Lung (tissue), 12 donors: Measurements from ENCODE around the gene FOXC2. TPM values are rescaled to one million over a fixed set of nuclear protein-coding genes. Genes with fewer than 3 reads are reported as not detected.

Experiments used
- ATAC-seq: fragments of 200-7000 bp; cut with Tn5 transposase; one replicate; pipeline ENCODE4 v1.9.1; 2020; ENCODE audit warnings: moderate number of reproducible peaks; ENCODE audit not compliant: insufficient read depth, low FRiP score
- DNase-seq, 3 donors: peaks; one replicate each; pipeline ENCODE4 v3.0.0-alpha.2; 2013 to 2017
- H3K27ac ChIP-seq, 2 donors: one replicate each; pipeline ENCODE4 v1.5.1; 2013; ENCODE audit warnings: mild to moderate bottlenecking in 2 of 2, moderate library complexity in 2 of 2, control low read depth in 1 of 2, inconsistent platforms in 1 of 2, low read depth in 1 of 2, low read length in 1 of 2
- H3K27me3 ChIP-seq, 3 donors: one replicate each; pipeline ENCODE4 v1.5.1; 2013; ENCODE audit warnings: low read length in 2 of 3; ENCODE audit not compliant: control insufficient read depth in 3 of 3, insufficient read depth in 3 of 3
- H3K36me3 ChIP-seq, 4 donors: one replicate each; pipeline ENCODE4 v1.5.1; 2013; ENCODE audit warnings: low read length in 4 of 4, mild to moderate bottlenecking in 1 of 4, moderate library complexity in 1 of 4; ENCODE audit not compliant: control insufficient read depth in 4 of 4, insufficient read depth in 4 of 4
- H3K4me1 ChIP-seq, 5 donors: one replicate each; pipeline ENCODE4 v1.5.1; 2013; ENCODE audit warnings: low read length in 5 of 5, mild to moderate bottlenecking in 2 of 5, moderate library complexity in 1 of 5; ENCODE audit not compliant: control insufficient read depth in 5 of 5, insufficient read depth in 5 of 5
- H3K4me3 ChIP-seq: one replicate; pipeline ENCODE4 v1.5.1; 2013; ENCODE audit warnings: mild to moderate bottlenecking, control low read depth, moderate library complexity
- H3K9ac ChIP-seq, 2 donors: one replicate each; pipeline ENCODE4 v1.5.1; 2013; ENCODE audit warnings: low read length in 2 of 2, control low read depth in 1 of 2; ENCODE audit not compliant: insufficient read depth in 1 of 2
- H3K9me3 ChIP-seq, 4 donors: one replicate each; pipeline ENCODE4 v1.5.1; 2013; ENCODE audit warnings: low read length in 3 of 4, mild to moderate bottlenecking in 1 of 4, moderate library complexity in 1 of 4; ENCODE audit not compliant: control insufficient read depth in 4 of 4, insufficient read depth in 3 of 4
- CTCF ChIP-seq: IDR thresholded peaks from 2 replicates; pipeline ENCODE4 v1.5.1; 2012; ENCODE audit warnings: mild to moderate bottlenecking; ENCODE audit errors: control extremely low read depth, extremely low read depth
- WGBS, 2 donors: extraction: QIAGEN DNeasy Blood & Tissue Kit; methylation state at CpG; one replicate each; pipeline ENCODE4 v1.1.7; 2013; 5-methylcytosine and 5-hydroxymethylcytosine counted together
- polyA plus RNA-seq, 2 donors: library from polyadenylated mRNA; stranded (reverse); fragments of 200-250 nt; gene quantifications; one replicate each; pipeline ENCODE4 v1.2.1, GENCODE V29; 2013
- total RNA-seq, 2 donors: library from RNA; depleted of rRNA in 1 of 2; stranded (reverse); fragments of >200 nt in 1 of 2; gene quantifications; one replicate each; pipeline ENCODE4 v1.2.1, GENCODE V29; 2014 to 2021
- donor health status: control.
- donor health status: control.
- donor health status: Bipolar disorder and iron deficiency.
- donor health status: healthy.
- donor health status: DM: yes; HTN: yes; CAD: no.

The FOXC2 gene
- total and polyA plus RNA-seq, 4 donors: 0.37 to 2.7 (median 0.63) TPM

DNA sequence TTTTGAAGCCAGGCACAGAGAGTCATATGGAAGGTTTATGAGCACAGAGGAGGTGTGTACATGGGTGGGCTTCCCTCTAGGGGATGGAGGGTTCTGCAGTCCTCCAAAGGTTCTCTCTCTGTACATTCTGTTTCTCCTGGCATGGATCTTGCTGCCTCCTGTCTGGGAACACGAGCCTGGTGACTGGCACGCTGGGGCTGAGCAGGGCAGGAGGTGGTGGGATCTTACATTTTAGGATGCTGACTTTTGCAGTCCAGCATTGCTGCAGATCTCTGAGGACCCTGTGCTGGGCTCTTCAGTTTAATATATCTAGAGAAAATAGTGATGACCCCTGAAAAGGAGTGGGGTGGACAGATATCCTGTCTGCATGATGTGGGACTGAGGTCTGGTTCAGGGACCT, 34.7 kb downstream of the FOXC2 start:
- Histone ChIP-seq H3K9me3 (no peaks in the 10 kb centered on the region), H3K27ac (no peak overlapping the region), H3K4me3 (no peak overlapping the region), H3K36me3 (no peaks in the 10 kb centered on the region), H3K4me1 (peaks cover 0 to 6% (median 0%) of the 10 kb centered on the region in 5 donors), H3K9ac (no peak overlapping the region), H3K27me3 (peaks cover 4 to 25% (median 16%) of the 10 kb centered on the region in 3 donors)
- TF ChIP-seq CTCF: no peak
- no peak for ATAC-seq
- 90 to 97% methylated on average over 2 of the region's 2 CpGs for whole genome bisulfite sequencing, 2 donors
- no peak for DNase-seq

GRCh38 chr16:86602521-86602920, 35.9 kb downstream of the FOXC2 start:
- Histone ChIP-seq H3K4me3 (no peak overlapping the region), H3K27me3 (peaks cover 4 to 21% (median 13%) of the 10 kb centered on the region in 3 donors), H3K27ac (no peak overlapping the region), H3K4me1 (peaks cover 0 to 6% (median 0%) of the 10 kb centered on the region in 5 donors), H3K9me3 (no peaks in the 10 kb centered on the region), H3K36me3 (no peaks in the 10 kb centered on the region), H3K9ac (no peak overlapping the region)
- ATAC-seq (no peak), DNase-seq (no peak)
- 85 to 90% methylated on average over 4 of the region's 4 CpGs for WGBS, 2 donors
- TF ChIP-seq CTCF: no peak

- DNase-seq (no peak), ATAC-seq (no peak)
- Histone ChIP-seq H3K4me3 (no peak overlapping the region), H3K9ac (no peak overlapping the region), H3K4me1 (peaks cover 0 to 6% (median 0%) of the 10 kb centered on the region in 5 donors), H3K27me3 (peaks cover 4 to 16% (median 16%) of the 10 kb centered on the region in 3 donors), H3K27ac (no peak overlapping the region), H3K36me3 (no peaks in the 10 kb centered on the region), H3K9me3 (no peaks in the 10 kb centered on the region)
- no peak for TF ChIP-seq CTCF
- 26 to 45% methylated on average over 16 of the region's 16 CpGs for WGBS, 2 donors
Observed at GRCh38 chr16:86604436-86605193, 38.0 kb downstream of the FOXC2 start.
